CD4-positive, alpha-beta T cell treated with Interferon gamma for 1 hour (primary cell): ENCODE data around the gene EDN2.

Experiments
- DNase-seq: peaks from one replicate; pipeline ENCODE4 v3.0.0-alpha.2; 2020

The EDN2 gene

GRCh38 chr1:41497461-41498030, 13.1 kb upstream of the EDN2 start:
- DNase-seq: no peak

GRCh38 chr1:41497056-41497440, 12.6 kb upstream of the EDN2 start:
- no peak for DNase-seq

GRCh38 chr1:41496080-41497055, 11.9 kb upstream of the EDN2 start:
- no peak for DNase-seq

- no peak for DNase-seq
Measured at GRCh38 chr1:41495210-41495948, 10.9 kb upstream of the EDN2 start.

GRCh38 chr1:41494351-41495209, 10.1 kb upstream of the EDN2 start:
- DNase-seq: no peak

GRCh38 chr1:41493626-41494350, 9.3 kb upstream of the EDN2 start:
- no peak for DNase-seq

GRCh38 chr1:41493117-41493536, 8.6 kb upstream of the EDN2 start:
- DNase-seq: no peak

GRCh38 chr1:41492341-41492848, 7.9 kb upstream of the EDN2 start:
- no peak for DNase-seq

- no peak for DNase-seq
Measured at GRCh38 chr1:41490911-41491310, 6.4 kb upstream of the EDN2 start.

- no peak for DNase-seq
Measured at GRCh38 chr1:41489561-41489960, 5.1 kb upstream of the EDN2 start.

GRCh38 chr1:41488040-41488951, 3.8 kb upstream of the EDN2 start:
- no peak for DNase-seq

- DNase-seq: no peak
Measured at GRCh38 chr1:41487126-41488039, 2.9 kb upstream of the EDN2 start.

GRCh38 chr1:41486371-41487125, 2.1 kb upstream of the EDN2 start:
- DNase-seq: no peak

- DNase-seq: no peak
Measured at GRCh38 chr1:41486053-41486370, 1.5 kb upstream of the EDN2 start.

- no peak for DNase-seq
Measured at GRCh38 chr1:41485605-41486004, 1.1 kb upstream of the EDN2 start.

GRCh38 chr1:41483960-41484401, 502 bp downstream of the EDN2 start:
- no peak for DNase-seq

GRCh38 chr1:41483001-41483850, 1.3 kb downstream of the EDN2 start:
- no peak for DNase-seq
